GM18907 (cell line): ENCODE measurements around the gene MAP2K4.

ENCODE experiments used
- ATAC-seq: cut with Tn5 transposase; IDR thresholded peaks from one replicate; pipeline ENCODE4 v1.9.1; 2021; ENCODE audit warnings: mild to moderate bottlenecking, moderate library complexity; ENCODE audit not compliant: unreplicated experiment

The MAP2K4 gene

GRCh38 chr17:12085076-12085949 lies 64.6 kb downstream of the MAP2K4 start:
- ATAC-seq: no peak

- no peak for ATAC-seq
Measured at GRCh38 chr17:12088035-12088434, 67.4 kb downstream of the MAP2K4 start.

- ATAC-seq: no peak
Measured at GRCh38 chr17:12089809-12090384, 69.2 kb downstream of the MAP2K4 start.

GRCh38 chr17:12094336-12094735 lies 73.7 kb downstream of the MAP2K4 start:
- ATAC-seq: no peak

GRCh38 chr17:12095522-12095921 lies 74.8 kb downstream of the MAP2K4 start:
- no peak for ATAC-seq

- no peak for ATAC-seq
Measured at GRCh38 chr17:12097326-12097725, 76.6 kb downstream of the MAP2K4 start.

- ATAC-seq: peak; percentile 97
Measured at GRCh38 chr17:12098568-12098967, 77.9 kb downstream of the MAP2K4 start.

- no peak for ATAC-seq
Measured at GRCh38 chr17:12099412-12099811, 78.7 kb downstream of the MAP2K4 start.

GRCh38 chr17:12104831-12105230 lies 84.2 kb downstream of the MAP2K4 start:
- no peak for ATAC-seq

GRCh38 chr17:12107905-12108304 lies 87.2 kb downstream of the MAP2K4 start:
- ATAC-seq: no peak

GRCh38 chr17:12110906-12111305 lies 90.2 kb downstream of the MAP2K4 start:
- ATAC-seq: no peak

GRCh38 chr17:12113156-12113555 lies 92.5 kb downstream of the MAP2K4 start:
- no peak for ATAC-seq

- no peak for ATAC-seq
Measured at GRCh38 chr17:12114686-12115418, 94.2 kb downstream of the MAP2K4 start.

GRCh38 chr17:12116143-12116542 lies 95.5 kb downstream of the MAP2K4 start:
- no peak for ATAC-seq

GRCh38 chr17:12118617-12119016 lies 97.9 kb downstream of the MAP2K4 start:
- no peak for ATAC-seq

- no peak for ATAC-seq
Measured at GRCh38 chr17:12122075-12122474, 101.4 kb downstream of the MAP2K4 start.

- ATAC-seq: no peak
Measured at GRCh38 chr17:12127177-12127576, 106.5 kb downstream of the MAP2K4 start.

- no peak for ATAC-seq
Measured at GRCh38 chr17:12127667-12128066, 107.0 kb downstream of the MAP2K4 start.

- ATAC-seq: no peak
Measured at GRCh38 chr17:12128946-12129345, 108.3 kb downstream of the MAP2K4 start.

- no peak for ATAC-seq
Measured at GRCh38 chr17:12133183-12133582, 112.5 kb downstream of the MAP2K4 start.

GRCh38 chr17:12134101-12134500 lies 113.4 kb downstream of the MAP2K4 start:
- ATAC-seq: no peak

GRCh38 chr17:12134587-12134986 lies 113.9 kb downstream of the MAP2K4 start:
- ATAC-seq: no peak
